ENCODE results near the gene PLXNC1.

GRCh38 chr12:94248582-94248981, 100.2 kb downstream of the PLXNC1 start:
- TF ChIP-seq, protein P1, sequence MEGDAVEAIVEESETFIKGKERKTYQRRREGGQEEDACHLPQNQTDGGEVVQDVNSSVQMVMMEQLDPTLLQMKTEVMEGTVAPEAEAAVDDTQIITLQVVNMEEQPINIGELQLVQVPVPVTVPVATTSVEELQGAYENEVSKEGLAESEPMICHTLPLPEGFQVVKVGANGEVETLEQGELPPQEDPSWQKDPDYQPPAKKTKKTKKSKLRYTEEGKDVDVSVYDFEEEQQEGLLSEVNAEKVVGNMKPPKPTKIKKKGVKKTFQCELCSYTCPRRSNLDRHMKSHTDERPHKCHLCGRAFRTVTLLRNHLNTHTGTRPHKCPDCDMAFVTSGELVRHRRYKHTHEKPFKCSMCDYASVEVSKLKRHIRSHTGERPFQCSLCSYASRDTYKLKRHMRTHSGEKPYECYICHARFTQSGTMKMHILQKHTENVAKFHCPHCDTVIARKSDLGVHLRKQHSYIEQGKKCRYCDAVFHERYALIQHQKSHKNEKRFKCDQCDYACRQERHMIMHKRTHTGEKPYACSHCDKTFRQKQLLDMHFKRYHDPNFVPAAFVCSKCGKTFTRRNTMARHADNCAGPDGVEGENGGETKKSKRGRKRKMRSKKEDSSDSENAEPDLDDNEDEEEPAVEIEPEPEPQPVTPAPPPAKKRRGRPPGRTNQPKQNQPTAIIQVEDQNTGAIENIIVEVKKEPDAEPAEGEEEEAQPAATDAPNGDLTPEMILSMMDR (conservative IDR thresholded peaks at IDR 0.05; ENCODE audit: low read depth, low read length), result no peak
- no peak for TF ChIP-seq EZH2 (IDR thresholded peaks at IDR 0.05; ENCODE audit: borderline replicate concordance, low read depth, low read length, poor library complexity, severe bottlenecking)
